ENCODE measurements around the gene PIN1.

The PIN1 gene

DNA sequence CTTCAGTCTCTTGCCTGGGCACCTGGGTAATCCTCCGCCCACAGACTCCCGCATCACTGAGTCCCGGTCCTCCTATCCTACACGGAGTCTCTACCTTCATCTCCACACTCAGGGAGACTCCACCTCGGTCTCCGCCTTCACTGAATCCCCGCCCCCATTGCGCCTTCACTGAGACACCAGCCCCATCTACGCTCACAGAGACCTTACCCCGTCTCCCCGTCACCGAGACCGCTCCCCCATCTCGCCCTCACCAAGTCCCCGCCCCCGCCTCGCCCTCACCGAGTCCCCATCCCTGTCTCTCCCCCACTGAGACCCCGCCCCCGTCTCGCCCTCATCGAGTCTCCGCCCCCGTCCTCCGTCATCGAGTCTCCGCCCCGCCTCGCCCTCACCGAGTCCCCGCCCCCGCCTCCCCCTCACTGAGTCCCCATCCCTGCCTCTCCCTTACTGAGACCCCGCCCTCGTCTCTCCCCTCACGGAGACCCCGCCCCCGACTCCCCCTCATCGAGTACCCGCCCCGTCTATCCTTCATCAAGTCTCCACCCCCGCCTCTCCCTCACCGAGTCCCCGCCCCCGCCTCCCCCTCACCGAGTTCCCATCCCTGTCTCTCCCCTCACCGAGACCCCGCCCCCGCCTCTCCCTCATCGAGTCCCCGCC, 43.4 kb upstream of the PIN1 start:
- peak; percentile 90 for DNase-seq (ENCODE audit: low read depth)
- H3K4me3 ChIP-seq (ENCODE audit: control insufficient read depth, low read depth, low read length) = peak overlapping the region; percentile 72
- TF ChIP-seq CTCF (conservative IDR thresholded peaks at IDR 0.05; ENCODE audit: control insufficient read depth, insufficient read depth, low read depth, low read length) = no peak

DNA sequence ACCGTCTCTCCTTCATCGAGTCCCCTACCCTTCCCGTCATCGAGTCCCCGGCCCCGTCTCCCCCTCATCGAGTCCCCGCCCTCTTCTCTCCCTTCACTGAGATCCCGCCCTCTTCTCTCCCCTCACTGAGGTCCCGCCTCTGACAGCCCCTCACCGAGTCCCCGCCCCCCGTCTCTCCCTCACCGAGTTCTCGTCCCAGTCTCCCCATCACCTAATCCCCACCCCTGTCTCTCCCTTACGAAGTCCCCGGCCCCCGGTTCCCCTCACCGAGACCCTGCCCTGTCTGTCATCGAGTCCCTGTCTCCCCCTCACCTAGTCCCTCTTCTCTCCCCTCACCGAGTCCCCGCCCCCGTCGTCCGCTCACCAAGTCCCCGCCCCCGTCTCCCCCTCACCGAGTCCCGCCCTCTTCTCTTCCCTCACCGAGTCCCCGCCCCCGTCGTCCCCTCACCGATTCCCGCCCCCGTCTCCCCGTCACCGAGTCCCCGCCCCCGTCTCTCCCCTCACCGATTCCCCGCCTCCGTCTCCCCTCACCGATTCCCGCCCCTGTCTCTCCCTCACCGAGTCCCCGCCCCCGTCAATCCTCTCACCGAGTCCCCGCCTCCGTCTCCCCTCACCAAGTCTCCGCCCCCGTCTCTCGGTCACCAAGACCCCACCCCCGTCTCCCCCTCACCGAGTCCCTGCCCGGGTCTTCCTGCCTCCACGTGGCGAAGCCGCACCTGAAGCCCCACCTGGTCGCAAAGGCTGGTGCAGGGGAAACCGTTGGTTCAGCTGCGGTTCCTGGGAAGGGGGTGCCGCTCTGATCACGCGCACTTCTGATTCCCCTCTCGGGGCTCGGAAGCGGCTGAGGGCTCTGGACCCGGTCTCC, 42.7 kb upstream of the PIN1 start:
- peak; percentile 90 for DNase-seq (ENCODE audit: low read depth)
- peak overlapping the region; percentile 84 for H3K4me3 ChIP-seq (ENCODE audit: control insufficient read depth, low read depth, low read length)
- TF ChIP-seq CTCF (conservative IDR thresholded peaks at IDR 0.05; ENCODE audit: control insufficient read depth, insufficient read depth, low read depth, low read length) = no peak

- DNase-seq (ENCODE audit: low read depth) = peak; percentile 54
- peak overlapping the region; percentile 84 for H3K4me3 ChIP-seq (ENCODE audit: control insufficient read depth, low read depth, low read length)
- no peak for TF ChIP-seq CTCF (conservative IDR thresholded peaks at IDR 0.05; ENCODE audit: control insufficient read depth, insufficient read depth, low read depth, low read length)
Observed at GRCh38 chr19:9793071-9793591, 42.0 kb upstream of the PIN1 start.

DNA sequence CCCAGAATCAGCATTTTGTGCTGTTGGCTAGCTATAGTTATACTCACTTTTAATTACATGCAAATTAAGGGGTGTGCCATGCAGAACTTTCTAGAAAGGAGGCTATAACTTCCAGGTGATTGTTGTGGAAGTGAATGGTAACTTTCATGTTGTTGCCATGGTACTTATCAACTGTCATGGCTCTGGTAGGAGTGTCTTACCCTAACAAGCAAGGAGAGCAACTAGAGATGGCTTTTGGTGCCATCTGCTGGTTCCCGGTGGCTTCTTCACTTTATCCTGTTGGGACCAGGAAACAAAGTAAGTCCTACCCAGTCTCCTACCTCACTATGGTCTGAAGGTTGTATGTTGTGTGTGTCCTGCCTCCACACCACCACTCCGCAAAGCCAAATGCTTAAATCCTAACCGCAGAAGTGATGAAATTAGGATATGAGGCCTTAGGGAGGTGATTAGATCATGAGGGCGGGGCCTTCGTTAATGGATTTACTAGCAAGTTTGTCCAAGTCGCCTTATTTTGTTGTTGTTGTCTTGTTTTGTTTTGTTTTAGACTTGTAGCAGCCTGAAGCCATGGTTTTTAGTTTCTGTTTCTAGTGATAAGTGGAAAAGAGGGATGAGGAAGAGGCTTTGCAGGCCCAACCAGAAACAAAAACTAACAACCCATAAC, 38.9 kb upstream of the PIN1 start:
- DNase-seq (ENCODE audit: low read depth) = peak; percentile 93
- TF ChIP-seq CTCF (conservative IDR thresholded peaks at IDR 0.05; ENCODE audit: control insufficient read depth, insufficient read depth, low read depth, low read length) = peak; percentile 95

GRCh38 chr19:9797871-9798270, 37.2 kb upstream of the PIN1 start:
- no peak for DNase-seq (ENCODE audit: low read depth)
- H3K4me3 ChIP-seq (ENCODE audit: control insufficient read depth, low read depth, low read length) = no peak overlapping the region
- no peak for TF ChIP-seq CTCF (conservative IDR thresholded peaks at IDR 0.05; ENCODE audit: control insufficient read depth, insufficient read depth, low read depth, low read length)

More for the DNA sequence above, 38.9 kb upstream of the PIN1 start:
- no peak overlapping the region for H3K4me3 ChIP-seq (ENCODE audit: control insufficient read depth, low read depth, low read length)

- TF ChIP-seq CTCF (conservative IDR thresholded peaks at IDR 0.05; ENCODE audit: control insufficient read depth, insufficient read depth, low read depth, low read length) = no peak
- H3K4me3 ChIP-seq (ENCODE audit: control insufficient read depth, low read depth, low read length) = no peak overlapping the region
- DNase-seq (ENCODE audit: low read depth) = no peak
Observed at GRCh38 chr19:9799162-9799561, 36.0 kb upstream of the PIN1 start.
